Measurements from ENCODE around the gene GPR37. TPM values are rescaled to one million over a fixed set of nuclear protein-coding genes. Genes with fewer than 3 reads are reported as not detected.

GPR37 gene
- total RNA-seq, 6 experiments from 2014 or later = 8.9 to 16.0 (median 14.3) TPM

GRCh38 chr7:124754576-124755268 lies 10.9 kb downstream of the GPR37 start:
- DNase-seq (no peak), ATAC-seq (peak in 1 of 4 donors; percentile 53)
- WGBS (ENCODE audit: insufficient coverage, low coverage, low lambda C conversion rate, missing lambda C conversion rate) = 43% methylated on average over 1 of the region's 1 CpG
- TF ChIP-seq POLR2A (IDR thresholded peaks at IDR 0.05) (no peak), CTCF (IDR thresholded peaks at IDR 0.05) (no peak)
- H3K36me3 ChIP-seq = no peaks in the 10 kb centered on the region
- no peaks in the 10 kb centered on the region for H3K4me1 ChIP-seq
- intact Hi-C loops (cut with DNase I) = no loop called here
- no peaks in the 10 kb centered on the region for H3K27me3 ChIP-seq
- no peak overlapping the region for H3K4me3 ChIP-seq
- H3K27ac ChIP-seq = no peak overlapping the region
- H3K9me3 ChIP-seq = no peaks in the 10 kb centered on the region

- H3K4me1 ChIP-seq = no peaks in the 10 kb centered on the region
- intact Hi-C loops (cut with DNase I) = no loop called here
- no peak overlapping the region for H3K27ac ChIP-seq
- peak in 3 of 4 donors; percentile 52 to 61 (median 53) for ATAC-seq
- no peak for DNase-seq
- H3K27me3 ChIP-seq = no peaks in the 10 kb centered on the region
- TF ChIP-seq CTCF (IDR thresholded peaks at IDR 0.05) (no peak), POLR2A (IDR thresholded peaks at IDR 0.05) (no peak)
- H3K9me3 ChIP-seq = no peaks in the 10 kb centered on the region
- H3K4me3 ChIP-seq = no peak overlapping the region
- WGBS (ENCODE audit: insufficient coverage, low coverage, low lambda C conversion rate, missing lambda C conversion rate) = 75% methylated on average over 1 of the region's 1 CpG
- H3K36me3 ChIP-seq = no peaks in the 10 kb centered on the region
Observed at GRCh38 chr7:124752310-124752709, 13.3 kb downstream of the GPR37 start.

GRCh38 chr7:124751027-124751426 lies 14.6 kb downstream of the GPR37 start:
- Histone ChIP-seq H3K27ac (no peak overlapping the region), H3K4me3 (no peak overlapping the region), H3K9me3 (no peaks in the 10 kb centered on the region), H3K27me3 (no peaks in the 10 kb centered on the region), H3K36me3 (no peaks in the 10 kb centered on the region), H3K4me1 (no peaks in the 10 kb centered on the region)
- 61% methylated on average over 2 of the region's 2 CpGs for WGBS (ENCODE audit: insufficient coverage, low coverage, low lambda C conversion rate, missing lambda C conversion rate)
- intact Hi-C loops (cut with DNase I) = no loop called here
- TF ChIP-seq POLR2A (IDR thresholded peaks at IDR 0.05) = no peak
- peak in 3 of 4 donors; percentile 60 to 75 (median 67) for ATAC-seq
- DNase-seq = no peak

GRCh38 chr7:124747072-124747471 lies 18.5 kb downstream of the GPR37 start:
- Histone ChIP-seq H3K4me1 (no peaks in the 10 kb centered on the region), H3K4me3 (no peak overlapping the region), H3K9me3 (no peaks in the 10 kb centered on the region), H3K27ac (no peak overlapping the region), H3K27me3 (no peaks in the 10 kb centered on the region), H3K36me3 (no peaks in the 10 kb centered on the region)
- ATAC-seq = no peak
- TF ChIP-seq POLR2A (IDR thresholded peaks at IDR 0.05) (no peak), CTCF (IDR thresholded peaks at IDR 0.05) (no peak)
- 96% methylated on average over 8 of the region's 11 CpGs for WGBS (ENCODE audit: insufficient coverage, low coverage, low lambda C conversion rate, missing lambda C conversion rate)
- no peak for DNase-seq
- intact Hi-C loops (cut with DNase I) = no loop called here

GRCh38 chr7:124738639-124739038 lies 27.0 kb downstream of the GPR37 start:
- ATAC-seq (no peak), DNase-seq (no peak)
- Histone ChIP-seq H3K4me1 (peaks cover 0 to 7% (median 0%) of the 10 kb centered on the region in 4 donors), H3K9me3 (no peaks in the 10 kb centered on the region), H3K27ac (no peak overlapping the region), H3K27me3 (no peaks in the 10 kb centered on the region), H3K36me3 (no peaks in the 10 kb centered on the region), H3K4me3 (no peak overlapping the region)
- 76% methylated on average over 3 of the region's 3 CpGs for WGBS (ENCODE audit: insufficient coverage, low coverage, low lambda C conversion rate, missing lambda C conversion rate)
- intact Hi-C loops (cut with DNase I) = no loop called here
- TF ChIP-seq POLR2A (IDR thresholded peaks at IDR 0.05) (no peak), CTCF (IDR thresholded peaks at IDR 0.05) (no peak)

Measured in right lobe of liver (tissue), 6 donors.